Fibroblast of skin of left biceps (primary cell): ENCODE data around the gene MAPT.

ENCODE experiments used
- DNase-seq, 2 experiments: peaks; one replicate each; pipeline ENCODE4 v3.0.0-alpha.2; 2013; ENCODE audit warnings: low read depth in 2 of 2

The MAPT gene

DNA sequence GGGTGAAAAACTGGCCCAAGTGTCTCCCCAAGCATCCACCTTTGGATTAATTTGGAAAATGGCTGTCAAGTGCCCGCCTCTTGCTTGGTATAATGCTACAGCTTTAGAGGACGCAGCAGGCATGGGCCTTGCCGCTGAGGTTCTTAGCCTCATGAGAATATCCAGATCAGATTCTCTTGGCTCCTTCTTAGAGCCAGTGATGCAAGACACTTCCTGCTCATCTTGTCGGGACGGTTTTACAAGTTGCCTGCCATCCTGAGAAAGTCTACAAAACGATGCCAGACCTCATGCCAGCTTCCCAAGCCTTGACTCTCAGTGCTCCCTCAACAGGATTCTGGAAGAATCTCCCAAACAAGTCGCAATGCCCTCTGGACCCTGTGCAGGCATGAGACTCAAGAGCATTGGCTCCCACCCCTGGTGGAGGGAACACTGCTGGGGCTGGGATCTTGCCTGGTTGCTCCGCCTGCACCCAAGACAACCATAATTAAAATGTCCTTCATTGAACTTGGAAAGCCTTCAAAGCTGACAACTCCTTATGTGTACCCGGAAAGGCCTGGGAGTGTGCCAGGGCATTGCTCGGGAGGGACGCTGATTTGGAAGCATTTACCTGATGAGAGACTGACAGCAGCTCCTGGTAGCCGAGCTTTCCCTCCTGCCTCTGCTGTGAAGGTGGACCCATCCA lies 78.9 kb downstream of the MAPT start:
- DNase-seq: no peak

DNA sequence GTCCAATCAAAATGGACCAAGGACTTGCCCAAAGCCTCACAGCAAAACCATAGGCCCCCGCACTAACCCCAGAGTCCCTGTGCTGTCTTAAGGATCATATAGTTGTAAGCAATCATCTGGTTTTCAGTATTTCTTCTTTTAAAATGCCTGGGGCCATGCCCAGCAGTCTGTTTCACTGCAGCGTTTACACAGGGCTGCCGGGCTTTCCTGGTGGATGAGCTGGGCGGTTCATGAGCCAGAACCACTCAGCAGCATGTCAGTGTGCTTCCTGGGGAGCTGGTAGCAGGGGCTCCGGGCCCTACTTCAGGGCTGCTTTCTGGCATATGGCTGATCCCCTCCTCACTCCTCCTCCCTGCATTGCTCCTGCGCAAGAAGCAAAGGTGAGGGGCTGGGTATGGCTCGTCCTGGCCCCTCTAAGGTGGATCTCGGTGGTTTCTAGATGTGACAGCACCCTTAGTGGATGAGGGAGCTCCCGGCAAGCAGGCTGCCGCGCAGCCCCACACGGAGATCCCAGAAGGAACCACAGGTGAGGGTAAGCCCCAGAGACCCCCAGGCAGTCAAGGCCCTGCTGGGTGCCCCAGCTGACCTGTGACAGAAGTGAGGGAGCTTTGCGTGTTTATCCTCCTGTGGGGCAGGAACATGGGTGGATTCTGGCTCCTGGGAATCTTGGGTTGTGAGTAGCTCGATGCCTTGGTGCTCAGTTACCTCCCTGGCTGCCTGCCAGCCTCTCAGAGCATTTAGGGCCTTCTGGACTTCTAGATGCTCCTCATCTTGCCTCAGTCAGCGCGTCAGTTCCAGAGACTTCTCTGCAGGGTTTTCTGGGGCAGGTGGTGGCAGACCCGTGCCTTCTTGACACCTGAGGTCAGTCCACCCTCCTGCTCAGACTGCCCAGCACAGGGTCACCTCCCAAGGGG lies 79.8 kb downstream of the MAPT start:
- DNase-seq: no peak

GRCh38 chr17:45974916-45975630 lies 80.7 kb downstream of the MAPT start:
- no peak for DNase-seq

GRCh38 chr17:45975640-45976295 lies 81.4 kb downstream of the MAPT start:
- no peak for DNase-seq

- DNase-seq: no peak
These were observed 82.0 kb downstream of the MAPT start for GRCh38 chr17:45976391-45976754.

GRCh38 chr17:45976755-45977505 lies 82.6 kb downstream of the MAPT start:
- no peak for DNase-seq

- DNase-seq: no peak
These were observed 83.1 kb downstream of the MAPT start for GRCh38 chr17:45977506-45977824.

GRCh38 chr17:45977976-45978626 lies 83.7 kb downstream of the MAPT start:
- DNase-seq: no peak

- DNase-seq: no peak
These were observed 84.8 kb downstream of the MAPT start for GRCh38 chr17:45979137-45979536.

- no peak for DNase-seq
These were observed 86.5 kb downstream of the MAPT start for GRCh38 chr17:45980855-45981254.

GRCh38 chr17:45981306-45981705 lies 87.0 kb downstream of the MAPT start:
- no peak for DNase-seq

GRCh38 chr17:45982791-45983613 lies 88.6 kb downstream of the MAPT start:
- DNase-seq: no peak

- DNase-seq: no peak
These were observed 89.4 kb downstream of the MAPT start for GRCh38 chr17:45983614-45984310.

DNA sequence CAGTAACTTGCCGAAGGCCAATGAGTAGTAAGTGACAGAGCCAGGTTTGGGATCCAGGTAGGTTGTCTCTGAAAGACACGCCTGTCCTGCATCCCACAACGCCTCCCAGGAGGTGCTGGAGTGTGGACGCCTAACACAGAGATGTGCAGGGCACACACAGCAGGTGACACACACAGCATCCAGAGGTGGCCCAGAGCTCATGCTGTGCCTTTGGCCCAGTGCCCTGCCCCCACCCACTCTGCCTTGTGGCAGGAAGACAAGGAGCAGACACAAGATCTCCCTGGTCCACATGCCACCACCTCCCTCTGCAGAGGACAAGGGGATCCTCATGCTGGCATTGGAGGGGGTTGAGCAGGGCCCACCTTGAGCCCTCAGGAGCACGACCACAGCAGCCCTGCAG lies 90.0 kb downstream of the MAPT start:
- DNase-seq: no peak

DNA sequence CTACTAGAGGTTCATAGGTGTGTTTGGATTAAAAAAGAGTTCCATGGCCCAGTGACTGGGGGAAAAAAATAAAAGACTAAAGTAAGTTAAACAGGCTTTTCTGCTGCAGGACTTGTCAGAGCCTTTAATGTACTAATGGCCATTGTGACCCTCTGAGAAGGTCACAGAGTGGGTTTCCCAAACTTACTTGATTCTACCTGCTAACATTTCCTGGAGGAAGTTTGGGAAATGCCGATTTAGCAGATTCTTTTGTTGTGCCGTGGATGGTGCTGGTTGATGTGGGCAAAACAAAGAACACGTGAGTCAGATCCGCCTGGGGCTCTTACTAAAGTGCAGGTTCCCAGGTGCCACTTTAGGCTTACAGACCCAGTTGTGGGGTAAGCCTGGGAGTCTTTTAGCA lies 91.1 kb downstream of the MAPT start:
- DNase-seq: no peak

- no peak for DNase-seq
These were observed 91.7 kb downstream of the MAPT start for GRCh38 chr17:45986056-45986455.

- DNase-seq: no peak
These were observed 93.4 kb downstream of the MAPT start for GRCh38 chr17:45987706-45988105.

DNA sequence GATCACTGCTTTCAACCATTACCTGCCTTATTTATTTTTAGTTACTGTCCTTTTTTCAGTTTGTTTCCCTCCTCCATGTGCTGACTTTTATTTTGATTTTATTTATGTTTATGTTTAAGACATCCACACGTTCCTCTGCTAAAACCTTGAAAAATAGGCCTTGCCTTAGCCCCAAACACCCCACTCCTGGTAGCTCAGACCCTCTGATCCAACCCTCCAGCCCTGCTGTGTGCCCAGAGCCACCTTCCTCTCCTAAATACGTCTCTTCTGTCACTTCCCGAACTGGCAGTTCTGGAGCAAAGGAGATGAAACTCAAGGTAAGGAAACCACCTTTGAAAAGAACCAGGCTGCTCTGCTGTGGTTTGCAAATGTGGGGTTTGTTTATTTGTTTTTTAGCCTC lies 95.4 kb downstream of the MAPT start:
- DNase-seq: no peak

GRCh38 chr17:45990886-45991285 lies 96.5 kb downstream of the MAPT start:
- no peak for DNase-seq
